ENCODE results near the gene SLC7A14.

- TF ChIP-seq EZH2 (IDR thresholded peaks at IDR 0.05; ENCODE audit: borderline replicate concordance, insufficient read depth, low read depth, low read length, poor library complexity, severe bottlenecking) (no peak), CTCF (IDR thresholded peaks at IDR 0.05) (no peak)
Measured at GRCh38 chr3:170458285-170458684, 127.6 kb downstream of the SLC7A14 start.
